Hepatocyte (in vitro differentiated cells): ENCODE results near the gene NOTCH1.

Source experiments
- CTCF ChIP-seq: fragments of 200-600 bp; sonication (generic); IDR thresholded peaks from 2 replicates; pipeline ENCODE4 v1.5.1; 2016; ENCODE audit warnings: antibody characterized with exemption, mild to moderate bottlenecking; ENCODE audit not compliant: poor library complexity
- EZH2 ChIP-seq: fragments of 200-600 bp; sonication (generic); IDR thresholded peaks from 2 replicates; pipeline ENCODE4 v1.6.1; 2016; ENCODE audit warnings: antibody characterized with exemption, mild to moderate bottlenecking, borderline replicate concordance
- EZH2phosphoT487 ChIP-seq: fragments of 200-600 bp; sonication (generic); IDR thresholded peaks from one replicate; pipeline ENCODE4 v1.6.1; 2018; ENCODE audit warnings: antibody characterized with exemption, mild to moderate bottlenecking, low read depth, moderate library complexity; ENCODE audit not compliant: unreplicated experiment, severe bottlenecking

GRCh38 chr9:136541179-136541578 lies 4.7 kb downstream of the NOTCH1 start:
- TF ChIP-seq CTCF (no peak), EZH2 (no peak), EZH2phosphoT487 (no peak)
